DOHH2 (cell line): ENCODE data around the gene ARHGAP44.

ENCODE experiments used
- EZH2phosphoT487 ChIP-seq: fragments of 200-600 bp; sonication (generic); IDR thresholded peaks from 2 replicates; pipeline ENCODE4 v1.6.1; 2017; ENCODE audit warnings: borderline replicate concordance, mild to moderate bottlenecking, antibody characterized with exemption, low read length, moderate library complexity, mixed read lengths
- TF ChIP-seq, protein P1 (sequence below): fragments of 200-600 bp; sonication (generic); IDR thresholded peaks from one replicate; pipeline ENCODE4 v1.5.1; 2014; ENCODE audit warnings: antibody characterized with exemption, mild to moderate bottlenecking, low read depth, low read length; ENCODE audit not compliant: poor library complexity, severe bottlenecking

DNA sequence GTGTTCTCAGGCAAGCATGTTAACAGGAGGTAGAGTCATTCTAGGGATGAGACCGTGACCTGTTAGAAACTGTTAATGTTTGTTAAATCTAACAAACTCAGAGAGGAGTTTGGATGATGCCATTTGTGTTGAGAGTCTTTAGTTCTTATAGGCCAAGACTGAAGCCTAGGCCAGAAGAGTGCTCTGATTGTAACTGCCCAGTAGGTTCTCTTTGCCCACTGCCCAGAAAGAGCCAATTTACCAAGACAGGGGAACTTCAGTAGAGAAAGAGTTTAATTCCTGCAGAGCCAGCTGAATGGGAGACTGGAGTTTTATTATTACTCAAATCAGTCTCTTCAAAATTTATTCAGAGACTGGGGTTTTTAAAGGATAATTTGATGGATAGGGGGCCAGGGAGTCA, 42.5 kb downstream of the ARHGAP44 start:
- TF ChIP-seq, protein P1, sequence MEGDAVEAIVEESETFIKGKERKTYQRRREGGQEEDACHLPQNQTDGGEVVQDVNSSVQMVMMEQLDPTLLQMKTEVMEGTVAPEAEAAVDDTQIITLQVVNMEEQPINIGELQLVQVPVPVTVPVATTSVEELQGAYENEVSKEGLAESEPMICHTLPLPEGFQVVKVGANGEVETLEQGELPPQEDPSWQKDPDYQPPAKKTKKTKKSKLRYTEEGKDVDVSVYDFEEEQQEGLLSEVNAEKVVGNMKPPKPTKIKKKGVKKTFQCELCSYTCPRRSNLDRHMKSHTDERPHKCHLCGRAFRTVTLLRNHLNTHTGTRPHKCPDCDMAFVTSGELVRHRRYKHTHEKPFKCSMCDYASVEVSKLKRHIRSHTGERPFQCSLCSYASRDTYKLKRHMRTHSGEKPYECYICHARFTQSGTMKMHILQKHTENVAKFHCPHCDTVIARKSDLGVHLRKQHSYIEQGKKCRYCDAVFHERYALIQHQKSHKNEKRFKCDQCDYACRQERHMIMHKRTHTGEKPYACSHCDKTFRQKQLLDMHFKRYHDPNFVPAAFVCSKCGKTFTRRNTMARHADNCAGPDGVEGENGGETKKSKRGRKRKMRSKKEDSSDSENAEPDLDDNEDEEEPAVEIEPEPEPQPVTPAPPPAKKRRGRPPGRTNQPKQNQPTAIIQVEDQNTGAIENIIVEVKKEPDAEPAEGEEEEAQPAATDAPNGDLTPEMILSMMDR: no peak
- no peak for TF ChIP-seq EZH2phosphoT487
